Endothelial cell of umbilical vein (primary cell): ENCODE measurements around the gene ZC3H14. TPM values are rescaled to one million over a fixed set of nuclear protein-coding genes. Genes with fewer than 3 reads are reported as not detected.

Experiments used
- BruUV-seq: library from RNA; stranded (reverse); fragments of 400-500 nt; replicated peaks from 2 replicates; lab custom pipeline; 2021; lab: Mats Ljungman, UMichigan
- CTCF ChIA-PET: fragments of 300-600, 350-600 bp; sonication (Branson Sonifier 250); formaldehyde crosslinking; loops from one replicate; lab custom pipeline; 2021; ENCODE audit warnings: antibody characterized with exemption, inconsistent platforms; lab: Charles Lee
- POLR2A ChIA-PET: fragments of 300-600, 350-600 bp; sonication (Branson Sonifier 250); formaldehyde crosslinking; loops from one replicate; lab custom pipeline; 2021; ENCODE audit warnings: antibody characterized with exemption, inconsistent platforms; lab: Charles Lee
- DNase-seq: peaks from one replicate; pipeline ENCODE4 v3.0.0-alpha.2; 2011; ENCODE audit warnings: low read depth, low spot score
- FAIRE-seq: peaks from 2 replicates; lab custom pipeline; 2011; peaks lifted over from hg19 to GRCh38; lab: Jason Lieb, UNC
- H2AFZ ChIP-seq: 2 replicates; pipeline ENCODE4 v1.6.0; 2012; ENCODE audit warnings: low read depth, low read length, control low read depth, inconsistent platforms
- H3K27ac ChIP-seq: 2 replicates; pipeline ENCODE4 v1.5.1; 2011; ENCODE audit warnings: low read depth, mild to moderate bottlenecking, control low read depth, low read length, moderate library complexity; ENCODE audit not compliant: insufficient read depth
- H3K27me3 ChIP-seq, 2 experiments: 2 replicates each; pipeline versions ENCODE4 v1.6.0 to v1.6.1; 2011; ENCODE audit warnings: low read length in 2 of 2, mixed read lengths in 1 of 2; ENCODE audit not compliant: control insufficient read depth in 2 of 2, insufficient read depth in 2 of 2
- H3K36me3 ChIP-seq, 2 experiments: 2 replicates in 1 of 2; 3 replicates in 1 of 2; pipeline ENCODE4 v1.5.1; 2011; ENCODE audit warnings: low read length in 2 of 2, mild to moderate bottlenecking in 1 of 2, moderate library complexity in 1 of 2; ENCODE audit not compliant: control insufficient read depth in 2 of 2, insufficient read depth in 2 of 2; ENCODE audit errors: extremely low read depth in 1 of 2
- H3K4me1 ChIP-seq: 3 replicates; pipeline ENCODE4 v1.5.1; 2011; ENCODE audit warnings: mild to moderate bottlenecking, low read length; ENCODE audit not compliant: control insufficient read depth, insufficient read depth; ENCODE audit errors: extremely low read depth
- H3K4me2 ChIP-seq: 2 replicates; pipeline ENCODE4 v1.6.1; 2011; ENCODE audit warnings: low read length, control low read depth, mixed read lengths; ENCODE audit not compliant: insufficient read depth
- H3K4me3 ChIP-seq, 3 experiments: fragments of 200-600 bp in 1 of 3; sonication (generic), shearing (Covaris generic) in 1 of 3; replicated peaks in 1 of 3; 2 replicates each; pipeline ENCODE4 v1.5.1; 2011 to 2016; ENCODE audit warnings: control low read depth in 3 of 3, low read length in 3 of 3, mild to moderate bottlenecking in 2 of 3, inconsistent platforms in 1 of 3, low read depth in 1 of 3, moderate library complexity in 1 of 3; ENCODE audit not compliant: insufficient read depth in 1 of 3
- H3K79me2 ChIP-seq: 2 replicates; pipeline ENCODE4 v1.6.0; 2012; ENCODE audit warnings: low read length, inconsistent platforms; ENCODE audit not compliant: control insufficient read depth, insufficient read depth
- H3K9ac ChIP-seq: replicated peaks from 2 replicates; pipeline ENCODE3; 2011; ENCODE audit warnings: low read length, control low read depth; ENCODE audit not compliant: insufficient read depth; ENCODE audit errors: extremely low read depth
- H3K9me1 ChIP-seq: replicated peaks from 3 replicates; pipeline ENCODE4 v1.6.0; 2011; ENCODE audit warnings: mild to moderate bottlenecking, low read length; ENCODE audit not compliant: control insufficient read depth, insufficient read depth; ENCODE audit errors: extremely low read depth
- H3K9me3 ChIP-seq: replicated peaks from 2 replicates; pipeline ENCODE4 v1.5.1; 2012; ENCODE audit warnings: low read length, inconsistent platforms; ENCODE audit not compliant: control insufficient read depth, insufficient read depth
- H4K20me1 ChIP-seq: replicated peaks from 2 replicates; pipeline ENCODE3; 2011; ENCODE audit warnings: mild to moderate bottlenecking, low read length; ENCODE audit not compliant: control insufficient read depth, insufficient read depth; ENCODE audit errors: extremely low read depth
- CTCF ChIP-seq, 2 donors: IDR thresholded peaks; 1 replicate in 1 of 2; 2 replicates in 1 of 2; pipeline ENCODE4 v1.5.1; 2011; ENCODE audit warnings: low read length in 2 of 2, mild to moderate bottlenecking in 2 of 2, moderate library complexity in 2 of 2, control low read depth in 1 of 2, inconsistent platforms in 1 of 2, low read depth in 1 of 2; ENCODE audit not compliant: insufficient read depth in 1 of 2; ENCODE audit errors: extremely low read depth in 1 of 2
- EZH2 ChIP-seq: IDR thresholded peaks from 2 replicates; pipeline ENCODE4 v1.6.1; 2012; ENCODE audit warnings: borderline replicate concordance, low read depth, mild to moderate bottlenecking, moderate library complexity, low read length, inconsistent platforms; ENCODE audit not compliant: severe bottlenecking
- FOS ChIP-seq: IDR thresholded peaks from 2 replicates; pipeline ENCODE4 v1.6.1; 2011; ENCODE audit warnings: mild to moderate bottlenecking, low read length, moderate library complexity, borderline replicate concordance; ENCODE audit not compliant: insufficient read depth
- GATA2 ChIP-seq: IDR thresholded peaks from 2 replicates; pipeline ENCODE4 v1.7.0; 2011; ENCODE audit warnings: low read depth, mild to moderate bottlenecking, moderate library complexity, mixed read lengths, low read length; ENCODE audit not compliant: insufficient read length, insufficient read depth
- JUN ChIP-seq: IDR thresholded peaks from 2 replicates; pipeline ENCODE4 v1.6.1; 2011; ENCODE audit warnings: borderline replicate concordance, low read depth; ENCODE audit not compliant: insufficient read length, insufficient read depth
- MAX ChIP-seq: IDR thresholded peaks from 2 replicates; pipeline ENCODE4 v1.6.1; 2011; ENCODE audit not compliant: insufficient read depth, insufficient read length
- MYC ChIP-seq: IDR thresholded peaks from one replicate; pipeline ENCODE4 v1.6.1; 2011; ENCODE audit warnings: mild to moderate bottlenecking, low read depth, low read length
- POLR2A ChIP-seq: IDR thresholded peaks from 2 replicates; pipeline ENCODE4 v1.6.1; 2012; ENCODE audit warnings: low read depth, mild to moderate bottlenecking, control low read depth, low read length
- POLR2AphosphoS5 ChIP-seq: IDR thresholded peaks from 2 replicates; pipeline ENCODE4 v1.6.1; 2012; ENCODE audit warnings: low read depth, mild to moderate bottlenecking, control low read depth, low read length, moderate library complexity; ENCODE audit not compliant: insufficient read depth
- dilution Hi-C: fragments of 300-500 bp; cut with MboI; formaldehyde crosslinking; loops from one replicate; pipeline ENCODE4 v1.15.0; 2019; ENCODE audit warnings: low sequenced_read_pairs; ENCODE audit not compliant: extremely low pct_ligation_motif_present
- intact Hi-C: fragments of 100-400 bp; cut with micrococcal nuclease; formaldehyde crosslinking; loops from one replicate; pipeline ENCODE4 v1.10.0; 2022
- polyA plus RNA-seq, 4 experiments: library from polyadenylated mRNA; depleted of rRNA in 3 of 4; stranded (reverse) in 3 of 4; unstranded in 1 of 4; fragments of >200 nt; gene quantifications; 2 replicates each; pipeline versions ENCODE4 v1.2.1 to v1.2.3, GENCODE V29; 2011 to 2012; ENCODE audit warnings: missing spikeins in 1 of 4
- total RNA-seq: library from RNA; stranded (reverse); gene quantifications from 2 replicates; pipeline ENCODE4 v1.2.3, GENCODE V29; 2021

Gene ZC3H14
- total and polyA plus RNA-seq, 2 donors (not counting 3 experiments of a cell fraction or from before 2014, with no cell fraction given), result 61.2 to 61.8 TPM

GRCh38 chr14:88515499-88516221 is 47.2 kb upstream of the ZC3H14 start:
- Histone ChIP-seq H3K27ac (no peak overlapping the region), H3K4me2 (no peak overlapping the region), H3K9ac (no peak overlapping the region), H3K79me2 (no peaks in the 10 kb centered on the region), H3K4me3 (no peak overlapping the region), H4K20me1 (no peaks in the 10 kb centered on the region), H2AFZ (no peak overlapping the region), H3K36me3 (peaks cover 0 to 4% of the 10 kb centered on the region in 2 experiments), H3K9me3 (no peaks in the 10 kb centered on the region), H3K27me3 (no peaks in the 10 kb centered on the region), H3K9me1 (no peaks in the 10 kb centered on the region), H3K4me1 (no peaks in the 10 kb centered on the region)
- CTCF ChIA-PET, result interaction anchor here (1.5 kb wide), 1 partner anchor 19 kb away, joined by 3 read pairs; no protein-coding TSS in a partner anchor
- intact Hi-C loops, result no loop called here
- dilution Hi-C loops, result no loop called here
- TF ChIP-seq MYC, result no peak
- no peak for TF ChIP-seq FOS
- no peak for TF ChIP-seq CTCF (IDR thresholded peaks at IDR 0.05; ENCODE audit: extremely low read depth in 1 of 2, insufficient read depth in 1 of 2, low read depth in 1 of 2, low read length in 2 of 2)
- no peak for TF ChIP-seq POLR2A
- DNase-seq, result no peak
- POLR2A ChIA-PET, result no interaction called here
- FAIRE-seq, result no peak
- BruUV-seq, result no TSS peak

GRCh38 chr14:88516861-88517357 is 45.9 kb upstream of the ZC3H14 start:
- dilution Hi-C loops (no loop called here), intact Hi-C loops (no loop called here)
- BruUV-seq, result no TSS peak
- Histone ChIP-seq H3K4me3 (no peak overlapping the region), H3K4me1 (no peaks in the 10 kb centered on the region), H2AFZ (no peak overlapping the region), H3K79me2 (no peaks in the 10 kb centered on the region), H3K9me1 (no peaks in the 10 kb centered on the region), H3K9ac (no peak overlapping the region), H3K27me3 (no peaks in the 10 kb centered on the region), H3K27ac (no peak overlapping the region), H3K9me3 (no peaks in the 10 kb centered on the region), H4K20me1 (no peaks in the 10 kb centered on the region), H3K4me2 (no peak overlapping the region), H3K36me3 (peaks cover 0 to 4% of the 10 kb centered on the region in 2 experiments)
- ChIA-PET CTCF (interaction anchor here (0.7 kb wide), 1 partner anchor 22 kb away, joined by 5 read pairs; no protein-coding TSS in a partner anchor), POLR2A (no interaction called here)
- DNase-seq, result no peak
- TF ChIP-seq MYC (no peak), JUN (no peak), CTCF (IDR thresholded peaks at IDR 0.05; ENCODE audit: extremely low read depth in 1 of 2, insufficient read depth in 1 of 2, low read depth in 1 of 2, low read length in 2 of 2) (no peak), GATA2 (no peak), FOS (no peak), EZH2 (no peak), MAX (no peak), POLR2A (no peak), POLR2AphosphoS5 (no peak)
- peak; percentile 46 for FAIRE-seq
